Embryonic facial prominence (tissue), 1 donor: Measurements from ENCODE around the gene GRAMD4.

Experiments used
- DNase-seq: peaks from one replicate; pipeline ENCODE4 v3.0.0-alpha.2; 2016; ENCODE audit errors: extremely low spot score

GRAMD4 gene

DNA sequence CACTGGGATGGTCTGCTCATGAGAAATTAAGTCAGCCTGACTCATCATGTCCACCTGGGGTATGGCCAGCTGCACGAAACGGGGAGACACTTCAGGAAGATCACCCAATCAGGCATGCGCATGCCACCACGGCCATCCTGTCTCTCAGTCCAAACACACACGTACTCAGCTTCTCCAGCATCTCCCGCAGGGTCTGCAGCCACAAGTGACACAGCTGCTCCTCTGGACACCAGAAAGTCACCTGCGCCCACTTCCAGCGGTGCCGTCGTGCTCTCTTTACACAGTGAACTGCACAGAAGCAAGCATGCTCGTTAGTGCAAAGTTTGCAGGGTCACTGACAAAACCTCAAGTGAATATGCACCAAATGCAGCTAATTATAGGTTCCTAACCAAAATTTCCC is 99.7 kb downstream of the GRAMD4 start:
- no peak for DNase-seq

DNA sequence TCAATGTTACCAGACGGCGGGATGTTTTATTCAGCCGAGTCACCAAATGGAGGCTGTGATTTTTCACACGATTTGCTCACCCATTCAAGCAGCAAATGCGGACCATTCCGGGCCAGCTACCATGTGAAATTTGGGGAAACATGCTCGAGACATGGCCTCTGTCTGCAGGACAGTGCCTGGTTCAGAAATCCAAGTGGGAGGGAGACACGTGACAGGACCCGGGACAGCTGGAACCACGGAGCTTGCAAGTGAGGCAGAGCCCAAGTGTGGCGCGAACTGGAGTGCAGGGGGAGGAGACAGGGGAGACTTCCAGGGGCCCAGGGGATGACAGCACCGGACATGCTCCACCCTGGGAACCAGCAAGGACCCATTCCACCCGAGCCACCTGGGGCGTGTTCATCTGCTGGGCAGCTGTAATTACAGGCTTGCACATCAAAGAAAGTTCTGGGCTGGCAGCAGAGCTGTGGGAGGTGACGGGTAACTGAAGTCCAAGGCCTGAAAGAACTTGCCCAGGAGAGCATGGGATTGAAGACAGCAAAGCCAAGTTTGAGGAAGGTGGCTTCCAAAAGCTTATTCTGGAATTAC is 101.4 kb downstream of the GRAMD4 start:
- DNase-seq = no peak

DNA sequence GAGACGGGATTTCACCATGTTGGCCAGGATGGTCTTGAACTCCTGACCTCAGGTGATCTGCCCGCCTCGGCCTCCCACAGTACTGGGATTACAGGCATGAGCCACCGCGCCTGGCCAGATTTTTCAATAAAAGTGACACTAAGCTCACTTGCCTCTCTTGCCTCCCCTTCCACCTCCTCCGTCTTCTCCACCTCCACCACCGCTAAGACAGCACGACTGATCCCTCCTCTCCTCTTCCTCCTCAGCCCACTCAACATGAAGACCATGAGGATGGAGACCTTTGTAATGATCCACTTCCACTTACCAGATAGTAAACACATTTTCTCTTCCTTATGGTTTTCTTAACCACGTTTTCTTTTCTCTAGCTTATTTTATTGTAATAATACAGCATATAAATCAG is 103.7 kb downstream of the GRAMD4 start:
- no peak for DNase-seq

DNA sequence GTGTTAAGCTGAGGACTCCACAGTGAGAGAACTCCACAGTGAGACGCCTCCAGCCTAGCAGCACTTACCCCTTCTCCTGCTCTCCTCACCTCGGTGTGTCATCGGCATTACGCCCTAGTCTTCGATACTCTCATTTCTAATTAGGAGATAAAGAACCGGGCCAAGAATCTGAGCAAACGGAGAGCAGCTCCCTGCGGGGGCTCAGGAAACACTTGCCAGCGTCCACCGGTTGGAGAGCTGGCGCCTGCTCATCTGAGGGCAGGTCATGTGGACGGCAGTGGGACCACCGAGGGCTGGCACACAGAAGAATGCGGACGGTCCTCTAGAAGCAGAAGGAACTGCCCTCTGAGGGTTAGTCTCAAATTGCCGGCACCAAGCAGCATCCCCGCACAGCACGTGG is 104.9 kb downstream of the GRAMD4 start:
- no peak for DNase-seq

DNA sequence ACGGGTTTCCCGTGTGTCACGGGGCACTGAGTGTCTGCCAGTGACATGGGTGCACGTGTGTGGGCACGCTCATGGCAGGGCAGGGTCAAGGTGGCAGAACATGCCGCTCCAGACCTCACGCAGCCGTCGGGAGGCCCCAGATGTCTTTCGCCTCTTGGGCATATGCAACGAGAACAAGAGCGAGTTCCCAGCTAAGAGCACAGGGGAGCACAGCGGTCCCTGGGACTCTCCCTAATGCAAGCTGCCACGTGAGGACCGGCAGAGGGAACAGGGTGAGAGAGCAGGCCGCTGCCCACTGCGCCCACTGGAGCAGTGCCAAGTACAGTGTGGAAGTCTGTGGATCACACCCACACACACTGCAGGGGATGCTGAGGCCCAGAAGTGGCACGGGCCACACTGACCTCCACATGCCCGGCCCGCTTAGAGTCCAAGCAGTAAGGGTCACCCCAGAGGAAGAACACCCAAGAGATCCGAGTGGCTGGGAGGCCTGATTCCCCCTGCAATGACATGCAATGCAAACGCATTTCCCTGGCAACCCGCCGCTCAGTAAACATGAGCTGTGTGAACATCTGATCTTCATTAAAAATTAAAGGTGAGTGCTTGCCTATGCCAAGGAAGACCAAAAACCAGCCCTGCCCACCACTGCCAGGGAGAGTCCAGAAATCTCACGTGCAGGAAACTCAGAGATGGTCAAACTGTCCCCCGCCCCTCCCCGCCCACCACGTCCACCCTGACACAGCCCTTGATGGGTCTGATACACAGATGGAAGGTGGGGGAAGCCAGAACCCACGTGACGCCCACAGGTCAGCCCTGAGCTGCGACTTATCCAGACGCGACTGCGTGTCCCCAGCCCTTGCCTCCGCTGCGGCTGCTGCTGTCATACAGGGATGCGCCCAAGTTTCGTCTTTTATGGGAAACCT is 106.1 kb downstream of the GRAMD4 start:
- no peak for DNase-seq

DNA sequence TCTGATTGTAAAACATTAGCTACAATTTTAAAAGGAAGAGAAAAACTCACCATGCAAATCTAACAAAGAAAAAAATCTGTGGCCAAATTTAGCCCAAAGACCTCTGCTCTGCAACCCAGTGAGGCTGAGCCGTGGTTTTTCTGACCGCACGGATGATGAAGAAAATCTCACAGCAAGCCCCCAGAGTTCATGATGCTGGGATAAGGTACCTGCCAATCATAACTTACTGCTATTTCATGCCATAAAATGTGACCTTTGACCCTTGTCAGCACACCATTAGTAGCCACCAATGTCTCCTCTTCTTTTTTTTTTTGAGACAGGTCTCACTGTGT is 106.8 kb downstream of the GRAMD4 start:
- no peak for DNase-seq

DNA sequence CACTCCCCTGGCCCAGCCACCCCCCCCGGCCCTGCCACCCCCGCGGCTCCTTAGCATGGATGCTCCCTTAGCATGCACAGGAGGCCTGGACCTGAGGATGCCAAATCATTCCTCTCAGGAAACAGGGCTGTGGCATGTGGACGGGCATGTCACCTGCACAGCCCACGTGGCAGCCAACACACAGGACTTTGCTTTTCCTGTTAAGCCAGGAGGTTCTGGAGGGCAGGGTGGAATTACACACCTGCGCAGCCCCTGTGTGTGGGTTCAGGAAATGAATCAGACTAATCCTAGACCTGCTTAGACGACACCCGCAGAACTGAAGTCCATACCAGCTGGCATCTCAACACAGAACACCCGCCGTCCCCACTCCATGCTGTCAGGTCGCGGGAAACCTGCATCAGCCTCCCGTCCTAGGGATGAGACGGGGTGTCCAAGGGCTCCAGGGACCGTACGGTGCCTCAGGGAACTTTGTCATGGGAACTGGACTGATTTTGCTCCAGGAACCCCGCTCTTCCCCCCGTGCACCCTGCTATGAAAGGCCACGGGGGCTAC is 107.7 kb downstream of the GRAMD4 start:
- DNase-seq = no peak

DNA sequence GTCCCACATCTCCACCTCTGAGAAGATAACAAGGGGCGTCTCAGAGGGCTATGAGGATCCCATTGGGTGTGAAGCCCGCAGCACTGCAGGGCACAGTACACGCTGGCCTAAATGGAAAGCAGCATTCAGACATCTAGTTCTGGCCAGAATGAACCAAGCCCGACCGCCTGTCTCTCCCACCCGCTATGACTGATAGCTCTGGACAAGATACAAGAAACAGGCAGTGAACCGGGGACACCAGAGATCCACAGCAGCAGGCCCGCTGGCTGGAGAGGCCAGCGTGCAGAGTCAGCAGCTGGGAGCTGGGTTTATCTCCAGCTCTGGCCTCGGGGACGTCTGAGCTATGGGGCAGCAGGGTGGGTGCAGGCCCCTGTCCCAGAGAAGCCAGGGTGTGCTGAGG is 108.3 kb downstream of the GRAMD4 start:
- DNase-seq = no peak
